Activated T-helper 1 cell treated with anti-CD3 and anti-CD28 coated beads, Interleukin-12 subunit alpha, Interleukin-12 subunit beta, Interleukin-2, Interleukin-4 antibody, amounts not matched to agents 30 ng/mL and 10 ng/mL and 1 ng/mL, durations not matched to agents 14 hours and 24 hours and 36 hours (primary cell): ENCODE data around the gene RFPL4AL1. TPM values are rescaled to one million over a fixed set of nuclear protein-coding genes. Genes with fewer than 3 reads are reported as not detected.
"Not testable (repeated sequence)": the region's sequence is repeated elsewhere in the genome, so short reads cannot be mapped to it uniquely, and the experiment has no call there.

ENCODE experiments used
- DNase-seq: peaks from one replicate; pipeline ENCODE4 v3.0.0; 2021; ENCODE audit warnings: low spot score
- H3K27ac Mint-ChIP-seq: one replicate; pipeline ENCODE4 v1.8.0; 2021; ENCODE audit warnings: mild to moderate bottlenecking, mixed read lengths
- H3K27me3 Mint-ChIP-seq: one replicate; pipeline ENCODE4 v1.8.0; 2022; ENCODE audit warnings: mild to moderate bottlenecking, moderate library complexity, mixed read lengths; ENCODE audit not compliant: insufficient read depth
- H3K36me3 Mint-ChIP-seq: one replicate; pipeline ENCODE4 v1.8.0; 2021; ENCODE audit warnings: low read depth, mixed read lengths
- H3K4me1 Mint-ChIP-seq: one replicate; pipeline ENCODE4 v1.8.0; 2021; ENCODE audit warnings: low read depth, mixed read lengths
- H3K4me3 Mint-ChIP-seq: one replicate; pipeline ENCODE4 v1.8.0; 2021; ENCODE audit warnings: mild to moderate bottlenecking, moderate library complexity, mixed read lengths
- H3K9me3 Mint-ChIP-seq: one replicate; pipeline ENCODE4 v1.8.0; 2021; ENCODE audit warnings: mixed read lengths
- intact Hi-C: fragments of 100-400 bp; cut with micrococcal nuclease; formaldehyde crosslinking; loops from one replicate; pipeline ENCODE4 v1.15.1; 2024
- total RNA-seq: library from RNA; stranded (reverse); gene quantifications from 2 replicates; pipeline ENCODE4 v1.2.3, GENCODE V29; 2022

The RFPL4AL1 gene
- total RNA-seq = not detected in 2 replicates

DNA sequence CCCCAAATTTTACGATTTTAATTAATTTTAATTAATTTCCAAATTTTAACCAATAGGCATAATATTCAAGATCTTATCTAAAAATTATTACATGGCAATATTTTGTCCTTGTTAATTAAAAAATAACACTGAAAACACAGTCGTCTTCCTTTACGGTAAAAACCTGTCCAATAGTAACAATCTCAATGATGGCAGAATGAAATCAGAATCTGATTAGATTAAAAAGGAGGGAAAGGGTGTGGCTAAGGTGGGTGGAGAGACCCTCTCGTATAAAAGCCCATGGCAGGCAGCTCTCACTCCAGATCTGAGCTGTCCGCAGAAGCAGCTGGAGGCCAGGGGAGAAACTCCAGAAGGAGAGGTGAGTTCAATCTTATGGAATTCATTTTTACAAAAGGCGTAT lies at the start of gene RFPL4AL1:
RFPL4AL1 (plus strand) TSS at position 301 of the 400 bp plus-strand sequence. CDS start 2,687 bp downstream, outside the sequence.
- DNase-seq, H3K36me3 Mint-ChIP-seq, intact Hi-C loops, H3K27ac Mint-ChIP-seq, H3K27me3 Mint-ChIP-seq, H3K4me3 Mint-ChIP-seq, H3K4me1 Mint-ChIP-seq: not testable (repeated sequence)
- H3K9me3 Mint-ChIP-seq = peaks cover 17% of the 10 kb centered on the region

GRCh38 chr19:55720214-55720746 lies 48.6 kb upstream of the RFPL4AL1 start:
- Mint-ChIP-seq H3K4me3 (no peak overlapping the region), H3K9me3 (peaks cover 28% of the 10 kb centered on the region), H3K4me1 (no peaks in the 10 kb centered on the region), H3K27ac (no peak overlapping the region), H3K27me3 (no peaks in the 10 kb centered on the region), H3K36me3 (no peaks in the 10 kb centered on the region)
- intact Hi-C loops = no loop called here
- DNase-seq = no peak

DNA sequence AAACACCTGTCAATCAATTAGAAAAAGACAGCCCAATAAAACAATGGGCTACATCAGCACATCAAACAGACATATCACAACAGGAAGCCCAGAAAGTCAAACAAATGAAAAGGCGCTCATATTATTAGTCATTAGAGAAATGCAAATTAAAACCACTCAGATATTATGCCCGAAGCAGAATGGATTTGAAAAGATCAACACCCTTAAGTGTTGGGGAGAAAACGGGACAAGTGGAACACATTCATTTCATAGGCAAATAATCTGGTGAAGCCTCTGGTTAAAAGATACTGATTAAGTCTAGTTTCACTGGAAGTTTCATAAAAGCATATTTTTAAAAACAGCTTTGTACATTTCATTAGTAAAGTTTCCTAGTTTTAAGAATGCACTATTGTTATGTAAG lies 48.1 kb upstream of the RFPL4AL1 start:
- Mint-ChIP-seq H3K36me3 (no peaks in the 10 kb centered on the region), H3K4me3 (no peak overlapping the region), H3K27ac (no peak overlapping the region), H3K4me1 (no peaks in the 10 kb centered on the region), H3K9me3 (peaks cover 28% of the 10 kb centered on the region), H3K27me3 (no peaks in the 10 kb centered on the region)
- intact Hi-C loops = no loop called here
- no peak for DNase-seq

GRCh38 chr19:55723491-55723890 lies 45.4 kb upstream of the RFPL4AL1 start:
- H3K9me3 Mint-ChIP-seq = peaks cover 28% of the 10 kb centered on the region
- no peak overlapping the region for H3K4me3 Mint-ChIP-seq
- no peaks in the 10 kb centered on the region for H3K4me1 Mint-ChIP-seq
- no peaks in the 10 kb centered on the region for H3K27me3 Mint-ChIP-seq
- H3K27ac Mint-ChIP-seq = no peak overlapping the region
- DNase-seq = no peak
- intact Hi-C loops = no loop called here
- no peaks in the 10 kb centered on the region for H3K36me3 Mint-ChIP-seq

DNA sequence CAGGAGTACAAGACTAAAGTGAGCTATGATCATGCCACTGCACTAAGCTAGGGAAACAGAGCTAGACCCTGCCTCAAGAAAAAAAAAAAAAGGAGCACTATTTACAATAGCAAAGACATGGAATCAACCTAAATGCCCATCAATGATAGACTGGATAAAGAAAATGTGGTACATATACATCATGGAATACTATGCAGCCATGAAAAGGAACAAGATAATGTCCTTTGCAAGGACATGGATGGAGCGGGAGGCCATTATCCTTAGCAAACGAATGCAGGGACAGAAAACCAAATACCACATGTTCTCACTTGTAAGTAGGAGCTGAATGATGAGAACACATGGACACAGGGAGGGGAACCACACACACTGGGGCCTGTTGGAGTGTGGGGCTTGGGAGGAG lies 38.5 kb upstream of the RFPL4AL1 start:
- intact Hi-C loops, H3K4me3 Mint-ChIP-seq, H3K36me3 Mint-ChIP-seq, H3K4me1 Mint-ChIP-seq, DNase-seq, H3K27me3 Mint-ChIP-seq, H3K27ac Mint-ChIP-seq: not testable (repeated sequence)
- H3K9me3 Mint-ChIP-seq = peaks cover 12% of the 10 kb centered on the region

DNA sequence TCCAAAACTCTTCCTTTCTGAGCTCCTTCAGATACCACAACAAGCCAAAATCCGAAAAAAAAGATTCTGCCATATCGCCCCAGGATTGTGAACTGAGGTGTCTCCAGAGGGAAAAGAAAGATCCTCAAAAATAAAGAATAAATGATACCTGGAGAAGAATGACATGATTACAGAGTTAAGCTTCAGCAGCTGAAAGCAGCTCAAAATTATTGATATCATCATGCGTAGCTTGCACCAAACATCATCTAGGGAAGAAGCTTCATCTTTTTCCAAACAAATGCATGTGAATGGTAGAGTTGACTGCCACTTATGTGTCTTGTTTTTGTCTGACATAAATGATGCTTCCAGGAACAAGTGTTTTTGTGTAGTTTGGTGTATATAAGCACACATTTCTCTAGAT lies 30.6 kb upstream of the RFPL4AL1 start, which contains the start of gene NLRP9:
NLRP9 (minus strand) TSS at position 101 of the 400 bp plus-strand sequence; CDS start at position 73, 28 bp downstream.
- no peaks in the 10 kb centered on the region for H3K36me3 Mint-ChIP-seq
- no peak within 1 kb of the TSS for H3K4me3 Mint-ChIP-seq
- no peak for DNase-seq
- no peak within 1 kb of the TSS for H3K27ac Mint-ChIP-seq
- intact Hi-C loops = no loop called here
- H3K9me3 Mint-ChIP-seq = peaks cover 2% of the 10 kb centered on the region
- H3K4me1 Mint-ChIP-seq = no peaks in the 10 kb centered on the region
- no peaks in the 10 kb centered on the region for H3K27me3 Mint-ChIP-seq

GRCh38 chr19:55750715-55751114 lies 18.2 kb upstream of the RFPL4AL1 start:
- H3K36me3 Mint-ChIP-seq = no peaks in the 10 kb centered on the region
- no peak overlapping the region for H3K4me3 Mint-ChIP-seq
- H3K27ac Mint-ChIP-seq = no peak overlapping the region
- no peaks in the 10 kb centered on the region for H3K4me1 Mint-ChIP-seq
- H3K9me3 Mint-ChIP-seq = peaks cover 11% of the 10 kb centered on the region
- intact Hi-C loops = no loop called here
- no peaks in the 10 kb centered on the region for H3K27me3 Mint-ChIP-seq
- DNase-seq = no peak

DNA sequence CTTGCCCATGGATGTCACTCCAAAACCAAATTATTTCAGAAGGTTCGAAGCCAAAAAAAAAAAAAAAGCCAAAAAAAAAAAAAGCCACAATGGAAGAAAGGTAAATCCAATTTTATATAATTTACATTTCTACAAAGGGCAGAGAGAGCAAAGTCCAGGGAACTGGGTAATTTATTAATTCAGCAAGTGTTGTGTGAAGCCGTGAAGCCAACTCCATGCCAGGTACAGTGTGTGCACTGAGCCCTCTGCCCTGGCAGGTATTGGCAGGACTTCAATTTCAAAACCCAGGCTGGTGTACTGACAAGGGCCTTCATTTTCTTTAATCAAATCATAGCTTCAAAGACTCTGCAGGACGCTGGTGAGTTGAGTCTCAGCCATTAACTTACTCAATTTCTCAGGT lies 15.5 kb upstream of the RFPL4AL1 start:
- Mint-ChIP-seq H3K4me3 (no peak overlapping the region), H3K9me3 (peaks cover 20% of the 10 kb centered on the region), H3K27me3 (no peaks in the 10 kb centered on the region), H3K4me1 (no peaks in the 10 kb centered on the region), H3K27ac (no peak overlapping the region), H3K36me3 (no peaks in the 10 kb centered on the region)
- intact Hi-C loops = no loop called here
- no peak for DNase-seq

DNA sequence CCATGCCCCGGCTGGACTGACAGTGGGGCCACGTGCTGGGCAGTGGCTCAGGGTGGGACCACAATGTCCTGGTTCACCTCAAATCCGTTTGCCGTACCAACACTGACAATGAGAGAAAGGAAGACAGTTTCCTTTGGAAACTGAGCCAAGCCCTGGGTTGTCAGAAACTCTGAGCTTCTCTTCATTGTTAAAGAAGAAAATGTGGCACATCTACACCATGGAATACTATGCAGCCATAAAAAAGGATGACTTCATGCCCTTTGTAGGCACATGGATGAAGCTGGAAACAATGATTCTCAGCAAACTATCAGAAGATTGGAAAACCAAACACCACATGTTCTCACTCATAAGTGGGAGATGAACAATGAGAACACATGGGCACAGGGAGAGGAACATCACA lies 12.1 kb upstream of the RFPL4AL1 start:
- H3K27me3 Mint-ChIP-seq, DNase-seq, intact Hi-C loops, H3K4me1 Mint-ChIP-seq, H3K4me3 Mint-ChIP-seq, H3K27ac Mint-ChIP-seq, H3K36me3 Mint-ChIP-seq: not testable (repeated sequence)
- H3K9me3 Mint-ChIP-seq = peaks cover 15% of the 10 kb centered on the region

- H3K4me3 Mint-ChIP-seq, H3K4me1 Mint-ChIP-seq, H3K36me3 Mint-ChIP-seq, intact Hi-C loops, H3K27me3 Mint-ChIP-seq, H3K27ac Mint-ChIP-seq, DNase-seq: not testable (repeated sequence)
- H3K9me3 Mint-ChIP-seq = peaks cover 15% of the 10 kb centered on the region
Measured at GRCh38 chr19:55758797-55759196, 10.1 kb upstream of the RFPL4AL1 start, which contains the start of gene RFPL4A. Gene RFPL4A, plus strand, starts transcription at chr19:55759097. Its CDS starts 2,704 bp downstream, at chr19:55761801.

DNA sequence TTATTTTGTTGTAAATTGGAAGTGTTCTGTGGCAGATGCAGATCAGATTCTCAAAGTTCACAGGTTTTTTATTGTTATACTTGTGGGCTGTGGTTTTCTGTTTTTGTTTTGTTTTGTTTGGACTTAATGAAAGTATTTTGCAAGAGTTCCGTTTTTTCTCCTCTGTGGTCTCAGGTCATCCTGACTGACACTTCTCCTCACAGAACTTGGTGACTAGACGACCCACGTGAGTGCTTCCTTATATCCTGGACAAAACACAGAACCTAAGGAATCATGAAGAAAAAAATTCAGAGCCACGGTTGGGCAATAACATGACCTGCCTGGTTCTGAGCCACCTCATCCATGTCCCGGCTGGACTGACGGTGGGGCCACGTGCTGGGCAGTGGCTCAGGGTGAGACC lies 2.5 kb upstream of the RFPL4AL1 start:
- H3K27ac Mint-ChIP-seq = no peak overlapping the region
- no peak for DNase-seq
- peaks cover 17% of the 10 kb centered on the region for H3K9me3 Mint-ChIP-seq
- intact Hi-C loops = no loop called here
- no peaks in the 10 kb centered on the region for H3K36me3 Mint-ChIP-seq
- H3K27me3 Mint-ChIP-seq = no peaks in the 10 kb centered on the region
- H3K4me3 Mint-ChIP-seq = no peak overlapping the region
- H3K4me1 Mint-ChIP-seq = no peaks in the 10 kb centered on the region

GRCh38 chr19:55769632-55770031 lies 714 bp downstream of the RFPL4AL1 start:
- intact Hi-C loops, H3K4me1 Mint-ChIP-seq, H3K4me3 Mint-ChIP-seq, H3K27ac Mint-ChIP-seq, H3K27me3 Mint-ChIP-seq, H3K36me3 Mint-ChIP-seq, DNase-seq: not testable (repeated sequence)
- peaks cover 17% of the 10 kb centered on the region for H3K9me3 Mint-ChIP-seq

DNA sequence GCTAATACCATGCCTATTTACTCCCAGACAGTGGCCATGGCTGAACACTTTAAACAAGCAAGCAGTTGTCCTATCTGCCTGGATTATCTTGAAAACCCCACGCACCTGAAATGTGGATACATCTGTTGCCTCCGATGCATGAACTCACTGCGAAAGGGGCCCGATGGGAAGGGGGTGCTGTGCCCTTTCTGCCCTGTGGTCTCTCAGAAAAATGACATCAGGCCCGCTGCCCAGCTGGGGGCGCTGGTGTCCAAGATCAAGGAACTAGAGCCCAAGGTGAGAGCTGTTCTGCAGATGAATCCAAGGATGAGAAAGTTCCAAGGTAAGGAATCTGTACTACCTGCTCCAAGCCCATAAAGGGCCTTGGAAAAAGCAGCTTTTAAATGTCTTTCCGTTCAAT lies 8.6 kb downstream of the RFPL4AL1 start:
- no peaks in the 10 kb centered on the region for H3K4me1 Mint-ChIP-seq
- no peaks in the 10 kb centered on the region for H3K27me3 Mint-ChIP-seq
- intact Hi-C loops = no loop called here
- H3K36me3 Mint-ChIP-seq = no peaks in the 10 kb centered on the region
- peaks cover 8% of the 10 kb centered on the region for H3K9me3 Mint-ChIP-seq
- no peak overlapping the region for H3K27ac Mint-ChIP-seq
- no peak for DNase-seq
- H3K4me3 Mint-ChIP-seq = no peak overlapping the region

DNA sequence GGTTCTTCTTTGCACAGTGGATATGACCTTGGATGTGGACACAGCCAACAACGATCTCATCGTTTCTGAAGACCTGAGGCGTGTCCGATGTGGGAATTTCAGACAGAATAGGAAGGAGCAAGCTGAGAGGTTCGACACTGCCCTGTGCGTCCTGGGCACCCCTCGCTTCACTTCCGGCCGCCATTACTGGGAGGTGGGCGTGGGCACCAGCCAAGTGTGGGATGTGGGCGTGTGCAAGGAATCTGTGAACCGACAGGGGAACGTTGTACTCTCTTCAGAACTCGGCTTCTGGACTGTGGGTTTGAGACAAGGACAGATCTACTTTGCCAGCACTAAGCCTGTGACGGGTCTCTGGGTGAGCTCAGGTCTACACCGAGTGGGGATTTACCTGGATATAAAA lies 9.4 kb downstream of the RFPL4AL1 start:
- H3K27ac Mint-ChIP-seq = no peak overlapping the region
- no peak overlapping the region for H3K4me3 Mint-ChIP-seq
- intact Hi-C loops = no loop called here
- H3K4me1 Mint-ChIP-seq = no peaks in the 10 kb centered on the region
- peaks cover 8% of the 10 kb centered on the region for H3K9me3 Mint-ChIP-seq
- no peaks in the 10 kb centered on the region for H3K27me3 Mint-ChIP-seq
- no peaks in the 10 kb centered on the region for H3K36me3 Mint-ChIP-seq
- DNase-seq = no peak
